ENCODE measurements around the gene WFDC12.

The WFDC12 gene

GRCh38 chr20:45115829-45116228 lies 8.4 kb downstream of the WFDC12 start:
- Histone ChIP-seq H3K4me3 (ENCODE audit: low read length) (no peak overlapping the region), H3K36me3 (ENCODE audit: control insufficient read depth, low read length) (no peaks in the 10 kb centered on the region), H3K4me2 (ENCODE audit: low read length) (no peak overlapping the region), H3K9me3 (ENCODE audit: control insufficient read depth, insufficient read depth, low read length) (no peaks in the 10 kb centered on the region), H3K79me2 (ENCODE audit: control insufficient read depth, low read length) (no peaks in the 10 kb centered on the region), H3K4me1 (ENCODE audit: control insufficient read depth, low read length) (peaks cover 3% of the 10 kb centered on the region; the same call in 1 of the 2 replicates), H3K9me2 (replicated peaks; ENCODE audit: control insufficient read depth, low read length) (no peaks in the 10 kb centered on the region), H3K27ac (ENCODE audit: low read depth, low read length) (no peak overlapping the region), H3K27me3 (ENCODE audit: control insufficient read depth, low read length) (peaks cover 25% of the 10 kb centered on the region), H4K20me1 (ENCODE audit: control insufficient read depth, insufficient read depth, low read depth, low read length) (no peaks in the 10 kb centered on the region), H3F3A (ENCODE audit: control insufficient read depth, insufficient read depth) (no peaks in the 10 kb centered on the region)
- TF ChIP-seq, protein P1, sequence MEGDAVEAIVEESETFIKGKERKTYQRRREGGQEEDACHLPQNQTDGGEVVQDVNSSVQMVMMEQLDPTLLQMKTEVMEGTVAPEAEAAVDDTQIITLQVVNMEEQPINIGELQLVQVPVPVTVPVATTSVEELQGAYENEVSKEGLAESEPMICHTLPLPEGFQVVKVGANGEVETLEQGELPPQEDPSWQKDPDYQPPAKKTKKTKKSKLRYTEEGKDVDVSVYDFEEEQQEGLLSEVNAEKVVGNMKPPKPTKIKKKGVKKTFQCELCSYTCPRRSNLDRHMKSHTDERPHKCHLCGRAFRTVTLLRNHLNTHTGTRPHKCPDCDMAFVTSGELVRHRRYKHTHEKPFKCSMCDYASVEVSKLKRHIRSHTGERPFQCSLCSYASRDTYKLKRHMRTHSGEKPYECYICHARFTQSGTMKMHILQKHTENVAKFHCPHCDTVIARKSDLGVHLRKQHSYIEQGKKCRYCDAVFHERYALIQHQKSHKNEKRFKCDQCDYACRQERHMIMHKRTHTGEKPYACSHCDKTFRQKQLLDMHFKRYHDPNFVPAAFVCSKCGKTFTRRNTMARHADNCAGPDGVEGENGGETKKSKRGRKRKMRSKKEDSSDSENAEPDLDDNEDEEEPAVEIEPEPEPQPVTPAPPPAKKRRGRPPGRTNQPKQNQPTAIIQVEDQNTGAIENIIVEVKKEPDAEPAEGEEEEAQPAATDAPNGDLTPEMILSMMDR (IDR thresholded peaks at IDR 0.05; ENCODE audit: low read depth, low read length, poor library complexity, severe bottlenecking) = no peak
- no peak for TF ChIP-seq EZH2phosphoT487 (IDR thresholded peaks at IDR 0.05; ENCODE audit: borderline replicate concordance, low read length)

GRCh38 chr20:45115386-45115774 lies 8.9 kb downstream of the WFDC12 start:
- no peak overlapping the region for H3K27ac ChIP-seq (ENCODE audit: low read depth, low read length)
- H3F3A ChIP-seq (ENCODE audit: control insufficient read depth, insufficient read depth) = no peaks in the 10 kb centered on the region
- H3K4me3 ChIP-seq (ENCODE audit: low read length) = no peak overlapping the region
- H4K20me1 ChIP-seq (ENCODE audit: control insufficient read depth, insufficient read depth, low read depth, low read length) = no peaks in the 10 kb centered on the region
- H3K4me1 ChIP-seq (ENCODE audit: control insufficient read depth, low read length) = peaks cover 3% of the 10 kb centered on the region; the same call in 1 of the 2 replicates
- H3K4me2 ChIP-seq (ENCODE audit: low read length) = no peak overlapping the region
- H3K9me2 ChIP-seq (replicated peaks; ENCODE audit: control insufficient read depth, low read length) = no peaks in the 10 kb centered on the region
- H3K79me2 ChIP-seq (ENCODE audit: control insufficient read depth, low read length) = no peaks in the 10 kb centered on the region
- TF ChIP-seq EZH2phosphoT487 (IDR thresholded peaks at IDR 0.05; ENCODE audit: borderline replicate concordance, low read length) = no peak
- TF ChIP-seq, protein P1 (IDR thresholded peaks at IDR 0.05; ENCODE audit: low read depth, low read length, poor library complexity, severe bottlenecking) = no peak
- H3K36me3 ChIP-seq (ENCODE audit: control insufficient read depth, low read length) = no peaks in the 10 kb centered on the region
- peaks cover 25% of the 10 kb centered on the region for H3K27me3 ChIP-seq (ENCODE audit: control insufficient read depth, low read length)
- H3K9me3 ChIP-seq (ENCODE audit: control insufficient read depth, insufficient read depth, low read length) = no peaks in the 10 kb centered on the region

DNA sequence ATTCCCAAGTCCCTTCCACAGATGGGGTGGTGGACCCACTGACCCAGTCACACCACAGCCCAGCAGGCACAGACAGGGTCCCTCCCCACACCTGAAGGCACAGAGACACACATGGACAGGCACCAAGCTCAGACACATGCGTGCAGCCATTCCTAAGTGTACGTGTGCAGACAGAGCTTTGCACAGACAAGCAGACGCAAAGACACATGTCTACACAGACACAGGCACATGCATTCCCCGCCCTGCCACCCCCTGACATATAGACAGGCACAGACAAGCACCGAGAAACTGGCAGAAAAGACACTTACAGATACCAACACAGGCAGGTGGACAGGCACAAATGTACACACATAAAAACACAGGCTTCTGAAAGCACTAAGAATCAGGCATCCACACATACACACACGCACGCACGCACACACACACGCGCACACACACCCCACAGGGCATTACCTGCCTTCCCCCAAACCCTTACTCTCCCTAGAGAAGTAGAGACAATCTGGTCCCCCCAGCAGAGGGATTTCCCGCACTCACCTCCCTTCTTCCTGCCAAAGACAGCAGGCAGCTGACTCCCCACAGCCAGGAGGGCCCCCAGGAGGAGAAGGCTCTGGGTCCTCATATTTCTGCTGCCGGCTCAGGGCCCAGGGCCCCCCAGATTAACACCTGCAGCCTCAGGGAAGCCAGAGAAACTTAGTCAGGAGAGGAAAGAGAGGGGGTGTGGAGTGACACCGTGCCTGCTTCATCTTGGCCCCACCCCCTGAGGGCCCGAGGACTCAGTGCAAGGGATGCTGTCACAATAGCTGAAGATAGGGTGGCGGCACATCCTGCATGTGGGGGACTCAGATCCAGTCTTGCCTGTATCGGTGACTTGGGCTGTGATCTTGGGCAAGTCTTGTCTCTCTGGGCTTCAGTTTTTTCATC lies 9.5 kb downstream of the WFDC12 start, which contains the start of gene WFDC5:
Gene WFDC5 (minus strand): TSS at position 710 of the 921 bp plus-strand sequence. CDS start 91 bp downstream, at position 619.
- no peak within 1 kb of the TSS for H3K4me3 ChIP-seq (ENCODE audit: low read length)
- H3K36me3 ChIP-seq (ENCODE audit: control insufficient read depth, low read length) = no peaks in the 10 kb centered on the region
- no peaks in the 10 kb centered on the region for H3K9me3 ChIP-seq (ENCODE audit: control insufficient read depth, insufficient read depth, low read length)
- H3K4me1 ChIP-seq (ENCODE audit: control insufficient read depth, low read length) = peaks cover 3% of the 10 kb centered on the region; the same call in 1 of the 2 replicates
- no peaks in the 10 kb centered on the region for H3K79me2 ChIP-seq (ENCODE audit: control insufficient read depth, low read length)
- no peak within 1 kb of the TSS for H3K27ac ChIP-seq (ENCODE audit: low read depth, low read length)
- no peaks in the 10 kb centered on the region for H4K20me1 ChIP-seq (ENCODE audit: control insufficient read depth, insufficient read depth, low read depth, low read length)
- TF ChIP-seq EZH2phosphoT487 (IDR thresholded peaks at IDR 0.05; ENCODE audit: borderline replicate concordance, low read length) = no peak
- TF ChIP-seq, protein P1 (IDR thresholded peaks at IDR 0.05; ENCODE audit: low read depth, low read length, poor library complexity, severe bottlenecking) = no peak
- H3F3A ChIP-seq (ENCODE audit: control insufficient read depth, insufficient read depth) = no peaks in the 10 kb centered on the region
- H3K9me2 ChIP-seq (replicated peaks; ENCODE audit: control insufficient read depth, low read length) = no peaks in the 10 kb centered on the region
- no peak within 1 kb of the TSS for H3K4me2 ChIP-seq (ENCODE audit: low read length)
- H3K27me3 ChIP-seq (ENCODE audit: control insufficient read depth, low read length) = peaks cover 22% of the 10 kb centered on the region

All from DOHH2 (cell line).